Psoas muscle (tissue), 8 donors: ENCODE measurements around the gene ZNF23. TPM values are rescaled to one million over a fixed set of nuclear protein-coding genes. Genes with fewer than 3 reads are reported as not detected.

ENCODE experiments used
- ATAC-seq, 4 donors: fragments of 200-7000 bp; cut with Tn5 transposase; one replicate each; pipeline ENCODE4 v1.9.1; 2020; ENCODE audit warnings: moderate library complexity in 3 of 4, mild to moderate bottlenecking in 2 of 4
- DNase-seq, 2 donors: peaks; one replicate each; pipeline ENCODE4 v3.0.0-alpha.2; 2020
- H3K27ac ChIP-seq: fragments of 200-600 bp; one replicate; pipeline ENCODE4 v1.8.0; 2022
- H3K27me3 ChIP-seq, 3 donors: fragments of 200-600 bp in 1 of 3; one replicate each; pipeline versions ENCODE4 v1.6.1 to v1.8.0; 2013 to 2022; ENCODE audit warnings: low read length in 2 of 3, mild to moderate bottlenecking in 2 of 3, moderate library complexity in 1 of 3; ENCODE audit not compliant: insufficient read depth in 3 of 3
- H3K36me3 ChIP-seq, 2 donors: fragments of 200-600 bp in 1 of 2; one replicate each; pipeline versions ENCODE4 v1.6.1 to v1.8.0; 2013 to 2022; ENCODE audit warnings: low read depth in 1 of 2, mild to moderate bottlenecking in 1 of 2, moderate library complexity in 1 of 2; ENCODE audit not compliant: insufficient read depth in 1 of 2
- H3K4me1 ChIP-seq: fragments of 200-600 bp; one replicate; pipeline ENCODE4 v1.8.0; 2022
- H3K4me3 ChIP-seq: fragments of 200-600 bp; one replicate; pipeline ENCODE4 v1.8.0; 2022; ENCODE audit warnings: mild to moderate bottlenecking
- H3K9me3 ChIP-seq: fragments of 200-600 bp; one replicate; pipeline ENCODE4 v1.8.0; 2022
- CTCF ChIP-seq: fragments of 200-600 bp; IDR thresholded peaks from one replicate; pipeline ENCODE4 v1.8.0; 2022; ENCODE audit warnings: antibody characterized with exemption
- WGBS, 3 donors: extraction: QIAGEN DNeasy Blood & Tissue Kit; methylation state at CpG; one replicate each; pipeline versions ENCODE4 v1.1.6 to v1.1.7; 2013; 5-methylcytosine and 5-hydroxymethylcytosine counted together
- intact Hi-C, 2 donors: fragments of 100-400 bp; cut with DNase I; formaldehyde crosslinking; loops; one replicate each; pipeline versions ENCODE4 v1.11.0 to v1.14.2; 2022
- polyA plus RNA-seq, 3 donors: library from polyadenylated mRNA; stranded (reverse); fragments of 200-250 nt; gene quantifications; one replicate each; pipeline ENCODE4 v1.2.3, GENCODE V29; 2013
- total RNA-seq, 4 donors: library from RNA; stranded (reverse); fragmentation: NEBNext Ultra II Directional in 2 of 4; extraction: Animal tissue kit (Norgen Biotek cat#: 25700) in 2 of 4; gene quantifications; one replicate each; pipeline versions ENCODE4 v1.2.1 to v1.2.4, GENCODE V29; 2021 to 2023
- donor health status: healthy with polysubstance abuse.
- donor health status: DM: no; HTN: no; CAD: no; lungs with moderate emphysema.
- donor health status: Bipolar disorder and iron deficiency.
- donor health status: healthy.
- donor health status: DM: yes; HTN: yes; CAD: no.
- donor health status: DM: no; HTN: no; CAD: no.
- donor health status: DM: no; HTN: no; CAD: no.
- donor health status: DM: yes; HTN: yes; CAD: no.

The ZNF23 gene
- total and polyA plus RNA-seq, 7 donors = 3.8 to 9.3 (median 5.8) TPM

GRCh38 chr16:71491054-71491453, 29.0 kb upstream of the ZNF23 start:
- Histone ChIP-seq H3K4me1 (no peaks in the 10 kb centered on the region), H3K4me3 (no peak overlapping the region), H3K9me3 (no peaks in the 10 kb centered on the region), H3K27me3 (no peaks in the 10 kb centered on the region), H3K27ac (no peak overlapping the region), H3K36me3 (no peaks in the 10 kb centered on the region)
- DNase-seq = no peak
- intact Hi-C loops = no loop called here
- WGBS, 3 donors = 50 to 53% (median 52%) methylated on average over 3 of the region's 3 CpGs
- no peak for TF ChIP-seq CTCF
- ATAC-seq = no peak

GRCh38 chr16:71490361-71490760, 28.3 kb upstream of the ZNF23 start:
- intact Hi-C loops = no loop called here
- Histone ChIP-seq H3K4me3 (no peak overlapping the region), H3K27ac (no peak overlapping the region), H3K9me3 (no peaks in the 10 kb centered on the region), H3K27me3 (no peaks in the 10 kb centered on the region), H3K36me3 (no peaks in the 10 kb centered on the region), H3K4me1 (no peaks in the 10 kb centered on the region)
- no peak for DNase-seq
- TF ChIP-seq CTCF = no peak
- ATAC-seq = no peak

- ATAC-seq (no peak), DNase-seq (no peak)
- H3K4me1 ChIP-seq = no peaks in the 10 kb centered on the region
- no peaks in the 10 kb centered on the region for H3K36me3 ChIP-seq
- WGBS, 3 donors = 85 to 86% (median 86%) methylated on average over 22 of the region's 22 CpGs
- no peaks in the 10 kb centered on the region for H3K9me3 ChIP-seq
- no peak within 1 kb of the TSS for H3K27ac ChIP-seq
- H3K27me3 ChIP-seq = no peaks in the 10 kb centered on the region
- intact Hi-C loops = no loop called here
- no peak for TF ChIP-seq CTCF
- H3K4me3 ChIP-seq = no peak within 1 kb of the TSS
Measured at GRCh38 chr16:71489122-71489521, 27.1 kb upstream of the ZNF23 start, which contains the start of gene ZNF19. TSS of gene ZNF19 (minus strand) at chr16:71489324. CDS start at chr16:71482114, 7,210 bp downstream.

GRCh38 chr16:71484006-71484893, 22.2 kb upstream of the ZNF23 start:
- peak overlapping the region; percentile 92 for H3K27ac ChIP-seq
- 0% methylated on average over 44 of the region's 44 CpGs for WGBS, 3 donors
- no peaks in the 10 kb centered on the region for H3K9me3 ChIP-seq
- TF ChIP-seq CTCF = no peak
- H3K4me1 ChIP-seq = peaks cover 6% of the 10 kb centered on the region
- H3K4me3 ChIP-seq = peak overlapping the region; percentile 83
- DNase-seq = peak; percentile 83 to 91
- H3K27me3 ChIP-seq = no peaks in the 10 kb centered on the region
- peaks cover 0 to 15% of the 10 kb centered on the region in 2 donors for H3K36me3 ChIP-seq
- intact Hi-C loops = loop anchor here (1.0 kb wide), 1 partner anchor 22 kb away; the partner anchor contains the start of gene ZNF23 (in 2 of the 2)
- peak; percentile 98 to 100 (median 98) for ATAC-seq
